Hepatocyte (in vitro differentiated cells): ENCODE results near the gene DCLK3. TPM values are rescaled to one million over a fixed set of nuclear protein-coding genes. Genes with fewer than 3 reads are reported as not detected.

Source experiments
- DNase-seq: peaks from one replicate; pipeline ENCODE4 v3.0.0-alpha.2; 2016; ENCODE audit warnings: low spot score
- H2AFZ ChIP-seq: fragments of 200-600 bp; sonication (generic); 2 replicates; pipeline ENCODE4 v1.6.0; 2016; ENCODE audit warnings: antibody characterized with exemption, mild to moderate bottlenecking
- H3K27ac ChIP-seq: fragments of 200-600 bp; sonication (generic); 2 replicates; pipeline ENCODE4 v1.5.1; 2016; ENCODE audit warnings: mild to moderate bottlenecking
- H3K27me3 ChIP-seq: fragments of 200-600 bp; sonication (generic); 2 replicates; pipeline ENCODE4 v1.6.1; 2016
- H3K36me3 ChIP-seq: fragments of 200-600 bp; sonication (generic); replicated peaks from 2 replicates; pipeline ENCODE4 v1.5.1; 2016; ENCODE audit warnings: low read depth; ENCODE audit not compliant: insufficient read depth
- H3K4me1 ChIP-seq: fragments of 200-600 bp; sonication (generic); 2 replicates; pipeline ENCODE4 v1.5.1; 2016; ENCODE audit warnings: mild to moderate bottlenecking, moderate library complexity; ENCODE audit not compliant: insufficient read depth
- H3K4me2 ChIP-seq: fragments of 200-600 bp; sonication (generic); 2 replicates; pipeline ENCODE4 v1.6.0; 2016
- H3K4me3 ChIP-seq: fragments of 200-600 bp; sonication (generic); 2 replicates; pipeline ENCODE4 v1.5.1; 2016; ENCODE audit warnings: mild to moderate bottlenecking
- H3K79me2 ChIP-seq: fragments of 200-600 bp; sonication (generic); 2 replicates; pipeline ENCODE4 v1.6.0; 2017; ENCODE audit warnings: mild to moderate bottlenecking
- H3K9me2 ChIP-seq: fragments of 200-600 bp; sonication (generic); replicated peaks from 2 replicates; pipeline ENCODE4 v1.6.0; 2017; ENCODE audit warnings: mild to moderate bottlenecking; ENCODE audit not compliant: insufficient read depth
- H3K9me3 ChIP-seq: fragments of 200-600 bp; sonication (generic); 2 replicates; pipeline ENCODE4 v1.5.1; 2016; ENCODE audit warnings: low read depth, mild to moderate bottlenecking
- H4K20me1 ChIP-seq: fragments of 200-600 bp; sonication (generic); 2 replicates; pipeline ENCODE4 v1.6.0; 2016; ENCODE audit warnings: mild to moderate bottlenecking; ENCODE audit not compliant: insufficient read depth, poor library complexity, severe bottlenecking
- CTCF ChIP-seq: fragments of 200-600 bp; sonication (generic); IDR thresholded peaks from 2 replicates; pipeline ENCODE4 v1.5.1; 2016; ENCODE audit warnings: antibody characterized with exemption, mild to moderate bottlenecking; ENCODE audit not compliant: poor library complexity
- EZH2 ChIP-seq: fragments of 200-600 bp; sonication (generic); IDR thresholded peaks from 2 replicates; pipeline ENCODE4 v1.6.1; 2016; ENCODE audit warnings: antibody characterized with exemption, mild to moderate bottlenecking, borderline replicate concordance
- EZH2phosphoT487 ChIP-seq: fragments of 200-600 bp; sonication (generic); IDR thresholded peaks from one replicate; pipeline ENCODE4 v1.6.1; 2018; ENCODE audit warnings: antibody characterized with exemption, mild to moderate bottlenecking, low read depth, moderate library complexity; ENCODE audit not compliant: unreplicated experiment, severe bottlenecking
- WGBS: methylation state at CpG from one replicate; pipeline ENCODE4 v1.1.6; 2016; ENCODE audit warnings: low lambda C conversion rate; ENCODE audit errors: missing lambda C conversion rate; 5-methylcytosine and 5-hydroxymethylcytosine counted together
- polyA plus RNA-seq: library from polyadenylated mRNA; unstranded; fragments of >200 nt; fragmentation: Nextera tagmentation; extraction: Ambion mirVana; gene quantifications from 2 replicates; pipeline ENCODE4 v1.2.1, GENCODE V29; 2016
- total RNA-seq: library from RNA; depleted of rRNA; stranded (reverse); fragments of >200 nt; gene quantifications from 2 replicates; pipeline ENCODE4 v1.2.3, GENCODE V29; 2014

The DCLK3 gene
- total and polyA plus RNA-seq, 2 experiments from 2014 or later, result 0.07 TPM; not detected in 1

DNA sequence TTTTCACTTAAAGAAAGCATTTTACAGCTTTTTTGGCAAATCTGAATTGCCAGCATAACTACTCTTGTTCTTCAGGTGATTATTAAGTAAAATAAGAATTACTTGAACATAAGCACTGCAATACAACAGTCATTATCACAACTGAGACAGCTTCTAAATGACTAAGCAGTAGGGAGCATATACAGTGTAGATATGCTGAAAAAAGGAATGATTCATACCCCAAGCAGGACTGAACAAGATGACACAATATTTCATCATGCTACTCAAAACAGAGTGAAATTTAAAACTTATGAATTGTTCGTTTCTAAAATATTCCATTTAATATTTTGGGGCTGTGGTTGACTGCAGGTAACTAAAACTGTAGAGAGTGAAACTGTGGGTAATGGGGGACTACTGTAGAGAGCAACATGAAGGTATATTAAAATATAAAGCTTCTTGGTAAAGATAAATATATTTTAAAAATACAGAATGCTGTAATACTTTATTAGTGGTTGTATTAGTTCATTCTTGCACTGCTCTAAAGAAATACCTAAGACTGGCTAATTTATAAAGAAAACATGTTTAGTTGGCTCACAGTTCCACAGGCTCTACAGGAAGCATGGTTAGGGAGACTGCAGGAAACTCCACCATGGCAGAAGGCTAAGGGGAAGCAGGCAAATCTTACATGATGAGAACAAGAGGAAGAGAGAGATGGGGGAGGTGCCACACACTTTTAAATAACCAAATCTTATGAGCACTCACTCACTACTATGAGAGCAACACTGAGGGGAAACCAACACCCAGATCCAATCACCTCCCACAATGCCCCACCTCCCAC is 84.8 kb downstream of the DCLK3 start:
- Histone ChIP-seq H4K20me1 (no peaks in the 10 kb centered on the region), H2AFZ (no peak overlapping the region), H3K4me1 (no peaks in the 10 kb centered on the region), H3K4me2 (no peak overlapping the region), H3K79me2 (no peaks in the 10 kb centered on the region), H3K27ac (no peak overlapping the region), H3K4me3 (no peak overlapping the region), H3K27me3 (no peaks in the 10 kb centered on the region), H3K36me3 (no peaks in the 10 kb centered on the region), H3K9me3 (no peaks in the 10 kb centered on the region), H3K9me2 (no peaks in the 10 kb centered on the region)
- no peak for DNase-seq
- TF ChIP-seq EZH2phosphoT487, result no peak
- TF ChIP-seq CTCF, result no peak
- TF ChIP-seq EZH2, result no peak
- 80% methylated on average over 1 of the region's 1 CpG for WGBS

- no peak overlapping the region for H3K4me2 ChIP-seq
- H3K27ac ChIP-seq, result no peak overlapping the region
- no peak for TF ChIP-seq EZH2
Measured at GRCh38 chr3:36678216-36679013, 85.9 kb downstream of the DCLK3 start.

DNA sequence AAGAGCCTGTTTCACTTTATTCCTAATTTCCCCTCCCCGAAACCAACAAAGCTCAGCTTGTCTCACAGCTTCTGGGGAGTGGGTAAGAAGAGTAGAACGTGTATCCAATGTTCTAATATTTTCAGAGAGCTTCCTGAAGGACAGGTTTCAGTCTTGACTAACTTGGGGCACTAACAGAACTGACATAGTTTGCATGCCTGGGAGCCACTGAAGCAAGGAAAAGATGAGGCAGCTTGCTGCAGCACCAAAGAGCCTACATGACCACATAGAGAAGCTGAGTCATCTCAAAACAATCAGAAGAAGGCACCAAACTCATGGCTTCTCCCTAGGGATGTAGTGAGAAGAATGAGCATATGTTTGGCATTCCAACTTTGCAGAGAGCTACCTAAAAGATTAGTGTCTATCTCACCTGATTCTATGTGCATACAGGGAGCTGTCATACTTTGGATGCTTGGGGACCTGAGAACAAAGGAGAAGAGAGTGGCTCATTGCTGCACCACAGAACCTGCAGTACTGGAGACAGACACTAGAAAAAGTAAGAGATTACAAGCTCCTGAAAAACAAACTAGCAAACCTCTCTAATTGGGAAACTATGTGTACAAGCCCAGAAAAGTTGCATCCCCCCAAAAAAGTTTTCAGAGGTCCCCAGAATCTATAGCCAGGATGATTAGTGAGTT is 86.9 kb downstream of the DCLK3 start:
- H3K9me3 ChIP-seq, result no peaks in the 10 kb centered on the region
- H3K9me2 ChIP-seq, result no peaks in the 10 kb centered on the region
- no peaks in the 10 kb centered on the region for H3K27me3 ChIP-seq
- no peak overlapping the region for H2AFZ ChIP-seq
- WGBS, result 78% methylated on average over 2 of the region's 2 CpGs
- H3K79me2 ChIP-seq, result no peaks in the 10 kb centered on the region
- H3K36me3 ChIP-seq, result no peaks in the 10 kb centered on the region
- H4K20me1 ChIP-seq, result no peaks in the 10 kb centered on the region
- H3K4me1 ChIP-seq, result no peaks in the 10 kb centered on the region
- H3K4me2 ChIP-seq, result no peak overlapping the region
- no peak for TF ChIP-seq EZH2
- no peak for TF ChIP-seq EZH2phosphoT487
- TF ChIP-seq CTCF, result no peak
- DNase-seq, result no peak
- H3K27ac ChIP-seq, result no peak overlapping the region
- H3K4me3 ChIP-seq, result no peak overlapping the region

More at GRCh38 chr3:36678216-36679013, 85.9 kb downstream of the DCLK3 start:
- Histone ChIP-seq H3K36me3 (no peaks in the 10 kb centered on the region), H3K4me3 (no peak overlapping the region), H3K9me2 (no peaks in the 10 kb centered on the region), H3K9me3 (no peaks in the 10 kb centered on the region), H3K4me1 (no peaks in the 10 kb centered on the region), H4K20me1 (no peaks in the 10 kb centered on the region), H2AFZ (no peak overlapping the region), H3K79me2 (no peaks in the 10 kb centered on the region), H3K27me3 (no peaks in the 10 kb centered on the region)
- DNase-seq, result no peak
- WGBS, result 78% methylated on average over 2 of the region's 2 CpGs

DNA sequence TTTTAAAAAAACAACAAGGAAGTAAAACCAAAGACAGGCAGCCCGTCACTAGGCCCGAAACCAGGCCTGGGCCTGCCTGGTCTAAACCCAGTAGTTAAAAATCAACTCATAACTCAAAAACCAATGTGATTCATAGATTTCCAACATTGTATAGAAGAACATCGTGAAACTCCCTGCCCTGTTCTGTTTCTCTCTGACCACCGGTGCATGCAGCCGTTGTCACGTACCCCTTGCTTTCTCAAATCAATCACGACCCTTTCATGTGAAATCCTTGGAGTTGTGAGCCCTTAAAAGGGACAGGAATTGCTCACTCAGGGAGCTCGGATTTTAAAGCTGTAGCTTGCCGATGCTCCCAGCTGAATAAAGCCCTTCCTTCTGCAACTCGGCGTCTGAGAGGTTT is 89.5 kb downstream of the DCLK3 start:
- Histone ChIP-seq H3K27ac (no peak overlapping the region), H2AFZ (no peak overlapping the region), H3K9me2 (peaks cover 3% of the 10 kb centered on the region), H3K4me2 (no peak overlapping the region), H4K20me1 (no peaks in the 10 kb centered on the region), H3K36me3 (no peaks in the 10 kb centered on the region), H3K79me2 (no peaks in the 10 kb centered on the region), H3K4me3 (no peak overlapping the region), H3K9me3 (no peaks in the 10 kb centered on the region), H3K27me3 (no peaks in the 10 kb centered on the region), H3K4me1 (no peaks in the 10 kb centered on the region)
- TF ChIP-seq EZH2phosphoT487 (no peak), CTCF (no peak)
- no peak for DNase-seq
- 73% methylated on average over 11 of the region's 11 CpGs for WGBS
